GM12878 (cell line): ENCODE measurements around the gene TSPYL2. TPM values are rescaled to one million over a fixed set of nuclear protein-coding genes. Genes with fewer than 3 reads are reported as not detected.

Source experiments
- CREB1 ChIP-seq: IDR thresholded peaks from 2 replicates; pipeline ENCODE4 v1.6.1; 2012; ENCODE audit warnings: low read depth, mild to moderate bottlenecking, inconsistent platforms
- CREM ChIP-seq: IDR thresholded peaks from 2 replicates; pipeline ENCODE4 v1.6.1; 2014; ENCODE audit warnings: antibody characterized with exemption, low read depth
- CUX1 ChIP-seq: IDR thresholded peaks from 2 replicates; pipeline ENCODE4 v1.6.1; 2012; ENCODE audit warnings: improper control_type of control experiment, low read depth, low read length; ENCODE audit not compliant: insufficient replicate concordance
- DPF2 ChIP-seq: fragments of 450-650 bp; IDR thresholded peaks from 2 replicates; pipeline ENCODE4 v1.6.1; 2017; ENCODE audit warnings: mild to moderate bottlenecking
- E2F4 ChIP-seq: IDR thresholded peaks from 2 replicates; pipeline ENCODE4 v1.6.1; 2012; ENCODE audit warnings: low read depth, low read length, improper control_type of control experiment
- GATAD2B ChIP-seq: fragments of 450-650 bp; conservative IDR thresholded peaks from 2 replicates; pipeline ENCODE4 v1.6.1; 2017; ENCODE audit warnings: low read depth, mild to moderate bottlenecking, moderate library complexity
- PAX5 ChIP-seq: IDR thresholded peaks from 2 replicates; pipeline ENCODE4 v1.6.1; 2011; ENCODE audit warnings: low read depth, low read length, borderline replicate concordance
- RB1 ChIP-seq: fragments of 450-650 bp; formaldehyde crosslinking; IDR thresholded peaks from 2 replicates; pipeline ENCODE4 v1.6.1; 2017; ENCODE audit warnings: mild to moderate bottlenecking, borderline replicate concordance
- SUZ12 ChIP-seq: fragments of 200-600 bp; sonication (generic); IDR thresholded peaks from one replicate; pipeline ENCODE4 v1.6.1; 2018; ENCODE audit warnings: antibody characterized with exemption, mild to moderate bottlenecking; ENCODE audit not compliant: unreplicated experiment
- polyA plus RNA-seq, 11 experiments: library from polyadenylated mRNA; depleted of rRNA in 4 of 11; unstranded in 6 of 11; stranded (reverse) in 5 of 11; fragments of >200 nt; fragmentation: Nextera tagmentation in 4 of 11; fragmentation: Illumina TruSeq in 1 of 11; extraction: Ambion mirVana in 4 of 11; extraction: Trizol in 1 of 11; gene quantifications; 1 replicate in 1 of 11; 2 replicates in 10 of 11; pipeline versions ENCODE4 v1.2.1 to v1.2.3, GENCODE V29; 2011 to 2016; ENCODE audit warnings: inconsistent platforms in 2 of 11, missing spikeins in 2 of 11, low read depth in 1 of 11
- total RNA-seq, 4 experiments: library from RNA; depleted of rRNA in 3 of 4; stranded (reverse); fragments of >200 nt in 3 of 4; fragmentation: Illumina TruSeq in 1 of 4; extraction: Trizol in 1 of 4; gene quantifications; 2 replicates each; pipeline versions ENCODE4 v1.2.1 to v1.2.3, GENCODE V29; 2013 to 2021

Gene TSPYL2
- total and polyA plus RNA-seq, 10 of the 15 experiments (the other 5 are each of a cell fraction or from before 2014, with no cell fraction given) = 0.53 to 24.6 (median 14.5) TPM

GRCh38 chrX:53039236-53039635 lies 42.9 kb upstream of the TSPYL2 start (continued):
- TF ChIP-seq CUX1 = no peak
- no peak for TF ChIP-seq E2F4
- TF ChIP-seq RB1 = no peak
- no peak for TF ChIP-seq PAX5
- no peak for TF ChIP-seq CREB1
- TF ChIP-seq GATAD2B = no peak
- TF ChIP-seq DPF2 = no peak
- no peak for TF ChIP-seq CREM
- no peak for TF ChIP-seq SUZ12
